Activated T-cell treated with anti-CD3 and anti-CD28 coated beads for 48 hours (primary cell): ENCODE measurements around the gene PAWR.
"Not testable (repeated sequence)": the region's sequence is repeated elsewhere in the genome, so short reads cannot be mapped to it uniquely, and the experiment has no call there.

Source experiments
- DNase-seq: peaks from one replicate; pipeline ENCODE4 v3.0.0-alpha.2; 2020; ENCODE audit warnings: low read depth

The PAWR gene

DNA sequence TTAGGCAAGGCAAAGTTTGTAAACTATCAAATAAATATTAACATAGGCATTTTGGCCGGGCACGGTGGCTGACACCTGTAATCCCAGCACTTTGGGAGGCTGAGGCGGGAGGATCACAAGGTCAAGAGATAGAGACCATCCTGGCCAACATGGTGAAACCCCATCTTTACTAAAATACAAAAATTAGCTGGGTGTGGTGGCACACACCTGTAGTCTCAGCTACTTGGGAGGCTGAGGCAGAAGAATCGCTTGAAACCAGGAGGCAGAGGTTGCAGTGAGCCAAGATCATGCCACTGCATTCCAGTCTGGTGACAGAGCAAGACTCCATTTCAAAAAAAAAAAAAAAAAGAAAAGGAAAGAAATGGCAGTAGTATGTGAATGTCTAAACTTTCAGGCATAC is 43.9 kb downstream of the PAWR start:
- DNase-seq: not testable (repeated sequence)

DNA sequence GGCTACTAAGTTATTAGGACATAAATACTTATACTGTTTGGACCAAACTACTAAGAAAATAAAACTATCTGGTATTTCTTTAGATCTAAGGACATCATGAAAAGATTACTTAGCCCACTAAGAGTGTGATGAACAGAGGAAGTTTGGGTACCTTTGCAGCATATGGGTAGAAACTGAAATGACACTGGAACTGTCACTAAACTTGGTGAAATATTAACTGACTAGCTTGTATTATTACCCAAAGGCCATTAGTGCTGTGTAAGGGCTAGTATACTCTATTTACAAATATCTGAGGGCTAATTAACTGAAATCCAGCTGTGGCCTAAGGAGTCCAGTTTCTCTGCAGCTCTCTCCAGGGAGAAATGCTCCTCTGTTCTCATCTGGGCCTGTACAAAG is 45.5 kb downstream of the PAWR start:
- DNase-seq: no peak

DNA sequence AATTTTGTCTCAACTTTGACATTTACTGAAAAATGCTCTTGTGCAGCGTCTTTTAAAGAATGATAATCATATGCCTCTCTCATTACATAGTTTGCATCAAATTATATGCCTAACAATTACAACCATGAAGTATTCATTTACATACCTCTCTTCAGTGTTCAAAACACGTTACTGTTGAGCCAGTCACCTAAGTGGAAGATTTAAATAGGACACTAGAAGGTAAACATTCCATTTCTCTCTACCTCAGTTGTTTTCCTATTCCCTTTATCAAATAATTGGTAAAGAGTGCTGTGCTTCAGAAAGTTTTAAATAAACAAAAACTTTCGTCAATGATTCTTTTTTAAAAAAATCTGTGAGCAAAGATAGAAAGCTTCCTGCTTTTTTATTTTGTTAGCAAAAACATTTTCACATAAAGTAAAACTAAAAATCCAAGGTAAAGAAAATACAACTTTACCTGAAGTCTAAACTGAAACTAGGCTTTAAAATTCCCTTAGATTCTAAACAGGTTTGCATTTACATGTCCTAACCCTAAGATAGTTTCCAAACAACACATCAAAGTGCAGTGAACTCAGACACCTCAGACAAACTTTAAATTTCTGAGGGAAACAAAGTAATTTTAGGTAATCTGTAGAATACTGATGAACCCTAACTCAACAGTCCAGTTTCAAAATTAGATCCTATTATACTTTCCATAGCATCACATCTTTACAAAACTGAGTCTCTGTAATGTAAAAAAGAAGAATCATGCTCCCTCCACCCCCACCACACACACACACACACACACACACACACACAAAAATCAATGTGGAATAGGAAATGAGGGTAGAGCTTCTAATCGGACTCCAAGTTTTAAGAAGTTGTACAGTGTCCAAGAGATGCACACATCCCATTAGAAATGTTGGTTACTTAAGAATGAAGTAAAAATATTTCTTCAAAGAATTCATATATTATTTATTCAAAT is 46.2 kb downstream of the PAWR start:
- DNase-seq: no peak

DNA sequence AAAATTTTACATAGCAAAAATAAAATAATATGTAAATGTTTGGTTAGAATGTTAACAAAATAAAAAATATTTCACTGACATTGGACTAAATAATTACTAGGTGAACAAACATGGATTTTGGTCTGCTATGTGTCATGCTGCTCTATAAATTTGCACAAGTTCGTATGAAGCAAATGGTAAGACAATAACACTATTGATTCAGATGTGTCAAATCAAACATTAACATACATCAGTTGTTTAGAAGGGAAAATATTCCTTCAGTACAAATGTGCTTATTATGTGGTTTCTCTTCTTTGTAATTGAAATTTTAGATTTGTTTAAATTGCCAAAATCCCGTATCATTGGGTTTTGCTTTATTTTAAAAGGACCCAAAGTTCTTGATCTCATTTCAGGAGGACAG is 46.9 kb downstream of the PAWR start:
- no peak for DNase-seq

DNA sequence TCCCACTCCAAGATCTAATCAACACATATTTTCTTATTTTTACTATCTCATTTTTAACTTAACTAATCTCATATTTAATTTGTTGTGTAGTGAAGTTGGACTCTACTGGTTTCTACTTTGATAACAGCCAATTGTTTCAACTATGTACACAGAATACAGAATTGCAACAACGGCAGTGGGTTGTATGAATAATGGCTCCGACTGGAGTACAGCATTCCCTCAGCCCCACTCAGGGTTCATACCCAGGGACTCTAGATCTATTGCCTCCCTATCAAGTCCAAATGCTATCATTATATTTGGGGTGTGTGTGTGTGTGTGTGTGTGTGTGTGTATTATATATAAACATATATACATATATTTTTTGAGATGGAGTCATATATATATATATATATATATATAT is 52.3 kb downstream of the PAWR start:
- no peak for DNase-seq

DNA sequence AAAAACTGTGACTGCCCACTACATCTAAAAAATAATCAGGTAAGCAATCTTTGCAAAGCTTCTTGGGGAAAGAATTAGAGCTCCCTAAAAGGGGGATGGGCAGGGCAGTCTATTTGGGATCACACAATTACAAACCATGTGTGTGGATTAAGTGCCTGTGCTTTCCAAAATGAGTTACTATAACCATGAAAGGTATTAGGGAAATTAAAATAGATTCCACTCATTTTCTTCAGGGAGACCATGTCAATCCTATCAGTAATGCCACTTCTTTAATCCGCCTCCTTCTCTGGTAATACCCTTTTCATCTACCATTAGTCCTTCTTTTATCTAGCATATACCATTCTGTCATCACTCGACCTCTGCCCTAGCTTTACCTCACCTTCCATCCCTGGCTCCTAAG is 53.7 kb downstream of the PAWR start:
- DNase-seq: no peak

DNA sequence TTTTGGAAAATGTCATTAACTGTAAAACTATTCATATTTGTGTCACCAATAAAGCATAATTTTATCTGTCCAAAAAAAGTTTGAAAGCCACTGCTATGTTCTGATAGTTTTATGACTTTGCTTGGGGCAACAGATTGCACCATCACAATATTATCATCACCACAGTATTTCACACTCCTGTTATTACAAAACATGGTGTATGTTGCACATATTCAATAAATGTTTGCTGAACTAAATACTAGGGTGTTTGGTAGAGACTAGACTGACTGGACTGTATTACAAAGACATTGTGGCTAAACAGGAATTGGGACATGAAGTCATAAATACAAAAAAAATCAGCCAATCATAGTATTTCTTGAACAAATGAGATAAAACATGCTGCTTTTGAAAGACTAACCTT is 55.1 kb downstream of the PAWR start:
- DNase-seq: no peak

DNA sequence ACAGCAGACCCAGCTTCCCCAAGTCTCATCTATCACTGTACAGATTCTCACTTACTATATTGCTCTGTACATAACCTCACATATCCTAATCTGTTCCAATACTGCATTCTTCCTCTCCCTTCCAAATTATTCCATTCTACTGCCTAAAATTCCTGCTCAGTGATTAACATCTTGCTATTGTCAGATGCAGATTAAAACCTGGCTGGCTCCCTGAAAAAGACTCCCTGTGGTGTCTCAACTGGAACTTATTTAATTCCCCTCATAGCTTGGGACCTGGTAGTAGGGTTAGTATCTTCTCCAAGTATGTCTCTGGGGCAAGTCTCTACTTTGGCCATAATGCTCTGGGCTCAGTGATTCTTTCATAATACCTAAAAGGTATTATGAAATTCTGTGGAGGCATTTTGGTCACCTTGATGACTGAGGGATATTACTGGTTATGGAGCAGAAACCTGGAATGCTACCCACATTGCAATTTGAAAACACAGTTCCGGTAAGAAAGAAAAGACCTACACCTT is 55.8 kb downstream of the PAWR start:
- no peak for DNase-seq

DNA sequence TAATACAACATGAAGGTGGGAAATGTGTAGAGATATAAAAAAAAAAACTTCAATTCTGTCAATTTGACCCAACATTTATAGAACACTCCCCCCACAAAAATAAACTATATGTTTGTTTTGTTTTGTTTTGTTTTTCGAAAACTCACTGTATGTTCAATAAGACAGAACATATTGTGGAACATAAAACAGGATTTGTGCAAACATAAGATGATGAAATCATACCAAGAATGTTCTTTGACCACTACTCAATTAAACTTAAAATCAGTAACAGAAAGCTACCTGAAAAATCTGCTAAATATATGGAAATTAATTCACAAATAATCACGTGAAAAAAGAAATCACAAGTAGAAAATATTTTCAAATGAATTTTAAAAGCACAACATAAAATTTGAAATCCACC is 61.2 kb downstream of the PAWR start:
- DNase-seq: no peak

DNA sequence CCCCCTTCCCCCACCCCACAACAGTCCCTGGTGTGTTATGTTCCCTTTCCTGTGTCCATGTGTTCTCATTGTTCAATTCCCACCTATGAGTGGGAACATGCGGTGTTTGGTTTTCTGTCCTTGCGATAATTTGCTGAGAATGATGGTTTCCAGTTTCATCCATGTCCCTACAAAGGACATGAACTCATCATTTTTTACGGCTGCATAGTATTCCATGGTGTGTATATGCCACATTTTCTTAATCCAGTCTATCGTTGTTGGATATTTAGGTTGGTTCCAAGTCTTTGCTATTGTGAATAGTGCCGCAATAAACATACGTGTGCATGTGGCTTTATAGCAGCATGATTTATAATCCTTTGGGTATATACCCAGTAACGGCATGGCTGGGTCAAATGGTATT is 64.0 kb downstream of the PAWR start:
- DNase-seq: not testable (repeated sequence)

DNA sequence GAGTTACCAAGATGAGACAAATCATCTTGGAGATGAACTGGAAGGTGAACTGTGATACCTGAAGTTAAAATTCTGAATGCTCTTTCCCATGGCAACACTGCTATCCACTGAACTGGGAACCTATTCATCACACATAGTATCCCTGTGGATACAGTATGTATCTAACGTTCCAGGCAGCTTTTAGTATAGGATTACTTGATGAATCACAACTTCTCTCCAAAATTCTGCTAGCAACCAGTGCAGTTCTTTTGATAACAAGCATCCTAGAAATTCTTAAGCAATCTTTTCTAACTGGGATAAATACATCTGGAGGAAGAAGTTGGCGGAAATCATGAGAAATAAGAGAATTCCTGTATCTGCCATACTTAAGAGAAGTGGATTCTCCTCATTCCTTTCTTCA is 66.4 kb downstream of the PAWR start:
- no peak for DNase-seq

DNA sequence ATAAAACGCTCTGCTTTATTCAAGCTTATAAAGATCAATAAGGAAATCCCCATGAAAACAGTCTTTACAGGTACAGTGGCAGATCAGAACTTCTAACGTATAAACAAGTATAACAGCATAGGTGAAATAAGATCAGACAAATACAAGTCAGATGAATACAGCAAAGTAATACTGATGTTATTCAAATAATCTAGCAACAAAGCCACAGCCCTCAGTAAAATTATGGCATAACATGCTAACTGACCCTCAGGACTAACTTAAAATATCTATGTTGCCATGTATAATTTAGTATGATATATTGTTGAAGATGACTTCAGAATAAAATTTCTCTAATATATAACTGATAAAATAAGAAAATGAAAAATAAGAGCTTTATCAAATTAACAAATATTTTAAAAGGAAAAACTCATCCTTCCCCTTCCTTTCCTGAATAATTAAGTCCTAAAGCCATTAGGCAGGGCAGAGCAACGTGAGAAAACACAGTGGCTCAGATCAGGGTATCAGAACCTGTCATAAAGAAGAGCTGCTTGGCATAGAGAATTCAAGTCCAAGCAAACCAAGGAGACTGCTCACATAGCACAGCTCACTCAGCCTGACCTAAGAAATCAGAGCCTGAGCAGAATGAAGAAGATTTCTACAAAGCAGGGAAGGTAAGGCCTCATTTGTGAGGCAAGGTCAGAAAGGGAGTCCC is 70.7 kb downstream of the PAWR start:
- DNase-seq: no peak

DNA sequence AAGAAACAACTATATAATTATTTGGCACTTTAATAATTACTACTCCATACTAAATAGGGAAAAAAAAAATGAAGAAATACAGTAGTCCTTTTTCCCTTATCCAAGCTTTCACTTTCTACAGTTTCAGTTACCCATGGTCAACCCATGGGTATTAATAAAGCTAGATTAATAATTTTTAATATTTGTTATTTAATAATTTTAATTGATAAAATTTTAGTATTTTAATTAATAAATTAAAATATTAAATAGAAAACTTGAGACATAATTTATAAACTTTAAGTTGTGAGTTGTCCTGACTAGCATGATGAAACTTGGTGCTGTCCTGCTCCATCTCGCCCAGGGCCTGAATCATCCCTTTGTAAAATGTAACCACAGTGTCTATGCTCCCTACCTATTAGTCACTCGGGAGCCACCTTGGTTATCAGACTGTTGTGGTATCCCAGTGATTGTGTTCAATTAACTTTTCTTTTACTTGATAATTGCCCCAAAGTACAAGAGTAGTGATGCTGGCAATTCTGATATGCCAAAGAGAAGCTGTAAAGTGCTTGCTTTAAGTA is 71.8 kb downstream of the PAWR start:
- DNase-seq: no peak

DNA sequence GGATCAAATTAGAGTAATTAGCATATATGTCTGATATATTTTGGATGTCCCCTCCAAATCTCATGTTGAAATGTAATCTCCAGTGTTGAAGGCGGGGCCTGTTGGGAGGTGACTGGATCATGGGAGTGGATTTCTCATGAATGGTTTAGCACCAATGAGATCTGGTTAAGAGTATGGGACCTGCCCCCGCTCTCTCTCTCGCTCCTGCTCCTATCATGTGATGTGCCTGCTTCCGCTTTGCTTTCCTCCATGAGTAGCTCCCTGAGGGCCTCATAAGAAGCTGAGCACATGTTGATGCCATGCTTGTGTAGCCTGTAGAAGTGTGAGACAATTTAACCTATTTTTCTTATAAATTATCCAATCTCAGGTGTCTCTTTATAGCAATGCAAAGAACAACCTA is 73.1 kb downstream of the PAWR start:
- DNase-seq: no peak

DNA sequence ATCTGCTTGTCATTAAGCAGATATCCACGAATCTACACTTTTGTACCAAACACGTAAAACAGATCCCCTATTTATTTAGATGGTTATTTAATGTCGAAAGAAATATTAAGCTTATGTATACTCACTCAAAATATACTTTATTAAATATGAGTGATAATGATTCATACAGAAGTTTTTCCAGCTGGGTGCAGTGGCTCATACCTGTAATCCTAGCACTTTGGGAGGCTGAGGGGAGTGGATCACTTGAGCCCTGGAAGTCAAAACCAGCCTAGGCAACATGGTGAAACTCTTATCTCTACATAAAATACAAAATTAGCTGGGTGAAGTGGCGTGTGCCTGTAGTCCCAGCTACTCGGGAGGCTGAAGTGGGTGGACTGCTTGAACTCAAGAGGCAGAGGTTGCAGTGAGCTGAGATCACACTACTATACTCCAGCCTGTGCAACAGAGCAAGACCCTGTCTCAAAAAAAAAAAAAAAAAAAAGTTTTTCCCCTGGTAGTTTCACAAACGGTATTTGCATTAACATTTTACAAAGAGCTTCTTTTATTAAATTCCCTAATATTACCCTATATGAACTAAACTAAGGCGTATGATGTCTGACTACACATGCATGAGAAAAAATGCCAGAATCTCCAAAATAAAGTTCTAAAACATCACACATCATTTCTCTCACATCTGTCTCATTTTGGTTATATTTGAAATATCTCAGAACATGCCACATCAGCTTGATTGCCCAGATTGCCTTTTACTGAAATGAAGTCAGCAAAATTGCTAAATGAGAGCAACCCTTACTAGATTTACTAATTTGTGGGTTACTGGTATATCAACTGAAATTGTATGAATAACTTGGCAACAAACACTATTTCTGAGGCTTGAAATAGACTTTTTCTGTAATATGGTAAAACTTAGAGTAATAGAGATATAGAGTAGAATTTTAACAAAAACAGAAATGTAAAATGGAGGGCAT is 74.9 kb downstream of the PAWR start:
- DNase-seq: no peak

DNA sequence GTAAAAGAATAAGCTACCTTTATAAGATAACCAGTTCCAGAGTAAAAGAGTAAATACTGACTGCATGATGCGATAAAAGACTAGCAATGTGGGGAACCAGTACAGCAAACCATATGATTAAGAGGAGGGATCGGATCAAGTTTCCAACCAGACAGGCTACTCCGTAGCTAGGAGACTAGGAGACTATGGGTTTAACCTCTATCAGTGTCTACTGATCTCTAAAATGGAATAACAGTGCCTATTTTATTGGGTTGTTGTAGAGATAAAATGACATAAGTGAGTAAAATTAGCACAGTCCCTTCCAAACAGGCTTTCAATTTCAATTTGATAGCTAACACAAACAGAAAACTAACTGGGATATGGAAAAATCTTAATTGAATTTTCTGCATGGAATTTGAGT is 76.0 kb downstream of the PAWR start:
- no peak for DNase-seq

DNA sequence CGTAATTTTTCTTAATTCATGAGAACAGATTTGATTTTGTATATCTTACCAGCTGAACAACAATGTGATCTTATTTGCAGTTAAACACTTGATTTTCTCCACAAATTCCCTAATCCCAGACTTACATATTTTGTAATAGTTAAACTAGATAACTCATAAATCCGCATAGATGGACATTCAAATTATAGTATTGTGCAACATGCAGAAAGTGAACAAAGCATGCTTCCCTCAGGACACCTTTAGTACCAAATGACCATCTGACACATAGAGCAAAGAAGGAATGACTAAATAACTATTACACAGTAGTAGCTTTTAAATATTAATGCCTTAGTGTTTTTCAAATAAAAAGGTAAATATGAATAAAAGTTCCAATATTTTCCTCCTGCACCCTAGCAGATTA is 88.9 kb downstream of the PAWR start:
- DNase-seq: no peak

DNA sequence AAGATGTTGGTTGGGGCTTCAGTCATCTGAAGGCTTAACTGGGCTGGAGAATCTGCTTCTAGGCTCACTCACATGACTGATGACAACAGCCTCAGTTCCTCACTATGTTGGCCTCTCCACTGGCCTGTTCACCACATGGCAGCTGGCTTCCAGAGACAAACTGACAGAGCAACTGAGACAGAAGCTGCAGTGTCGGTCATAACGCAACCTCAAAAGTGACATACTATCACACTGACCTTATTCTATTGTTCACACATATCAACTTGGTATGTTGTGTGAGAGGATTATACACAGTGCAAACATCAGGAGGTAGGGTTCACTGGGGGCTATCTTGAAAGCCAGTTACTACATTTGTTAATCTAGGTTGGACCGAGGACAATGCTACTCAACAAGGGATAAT is 92.9 kb downstream of the PAWR start:
- DNase-seq: no peak

DNA sequence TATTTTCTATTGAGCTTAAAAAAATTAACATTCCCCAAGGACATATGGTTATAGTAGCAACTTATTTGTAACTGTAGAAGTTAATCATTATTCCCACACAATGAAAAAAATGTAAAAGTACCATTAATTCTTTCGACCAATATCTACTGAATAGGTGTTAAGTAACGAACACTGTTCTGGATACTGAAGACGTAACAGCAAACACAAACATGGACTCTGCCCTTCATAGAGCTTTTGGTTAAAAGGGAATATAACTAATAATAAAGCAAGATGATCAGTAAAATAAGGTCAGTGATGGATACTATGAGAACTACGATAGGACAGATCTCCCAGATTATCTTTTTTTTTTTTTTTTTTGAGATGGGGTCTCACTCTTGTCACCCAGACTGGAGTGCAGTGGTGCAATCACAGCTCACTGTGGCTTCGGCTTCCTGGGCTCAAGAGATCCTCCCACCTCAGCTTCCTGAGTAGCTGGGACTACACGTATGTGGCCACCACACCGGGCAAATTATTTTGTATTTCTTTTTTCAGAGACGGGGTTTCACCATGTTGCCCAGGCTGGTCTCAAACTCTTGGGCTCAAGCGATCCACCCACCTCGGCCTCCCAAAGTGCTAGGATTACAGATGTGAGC is 93.9 kb downstream of the PAWR start:
- DNase-seq: no peak

DNA sequence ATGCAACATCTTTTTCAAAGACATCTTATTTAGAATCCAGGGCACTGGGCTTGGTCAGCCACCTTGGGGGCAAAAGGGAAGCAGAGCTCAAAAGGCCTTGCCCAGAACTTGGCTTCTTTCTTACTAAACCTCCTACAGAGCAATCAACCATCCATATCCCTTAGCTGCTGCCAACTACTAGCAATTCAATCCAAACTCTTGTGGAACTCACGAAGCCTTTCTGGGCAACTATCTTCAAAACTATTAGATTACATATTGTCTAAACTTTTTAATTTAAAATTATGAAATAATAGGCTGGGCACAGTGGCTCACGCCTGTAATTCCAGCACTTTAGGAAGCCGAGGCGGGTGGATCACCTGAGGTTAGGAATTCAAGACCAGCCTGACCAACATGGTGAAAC is 95.5 kb downstream of the PAWR start:
- DNase-seq: no peak

DNA sequence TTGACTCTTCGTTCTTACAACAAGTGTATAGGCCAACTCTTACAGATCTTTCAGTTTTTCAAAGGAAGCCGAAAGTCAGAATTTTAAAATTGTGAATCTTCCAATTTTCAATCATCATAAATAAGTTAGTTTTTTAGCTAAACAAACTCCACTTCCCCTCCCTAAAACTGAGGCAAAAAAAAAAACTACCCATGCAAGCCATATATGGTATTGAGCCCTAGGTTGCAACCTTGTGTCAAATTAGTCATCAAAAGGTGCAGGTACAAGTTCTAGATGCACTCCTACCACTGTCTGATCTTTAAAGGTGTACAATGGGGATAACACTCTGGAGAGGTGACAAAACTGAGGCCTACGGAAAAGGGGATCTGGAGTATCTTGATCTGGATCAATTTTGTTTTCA is 97.9 kb downstream of the PAWR start:
- DNase-seq: no peak
